PC-3 (cell line): ENCODE results near the gene SARDH. TPM values are rescaled to one million over a fixed set of nuclear protein-coding genes. Genes with fewer than 3 reads are reported as not detected.

Source experiments
- ATAC-seq: fragments of 200-7000 bp; cut with Tn5 transposase; 2 replicates; pipeline ENCODE4 v1.9.1; 2020; ENCODE audit warnings: mild to moderate bottlenecking, moderate library complexity
- BruUV-seq: library from RNA; stranded (reverse); fragments of 400-500 nt; replicated peaks from 2 replicates; lab custom pipeline; 2021; lab: Mats Ljungman, UMichigan
- CTCF ChIA-PET: fragments of 300-600 bp; sonication (Branson Sonifier 250); formaldehyde crosslinking; loops from one replicate; lab custom pipeline; 2022; ENCODE audit warnings: antibody characterized with exemption; lab: Charles Lee
- POLR2A ChIA-PET: fragments of 300-600 bp; sonication (Branson Sonifier 250); formaldehyde crosslinking; loops from one replicate; lab custom pipeline; 2022; ENCODE audit warnings: antibody characterized with exemption; ENCODE audit not compliant: unreplicated experiment; lab: Charles Lee
- DNase-seq: peaks from one replicate; pipeline ENCODE4 v3.0.0-alpha.2; 2015
- H2AFZ ChIP-seq: fragments of 300-600 bp; sonication (generic); 2 replicates; pipeline ENCODE4 v1.6.0; 2016; ENCODE audit warnings: antibody characterized with exemption, low read length
- H3F3A ChIP-seq: fragments of 300-600 bp; sonication (generic); one replicate; pipeline ENCODE4 v1.6.0; 2017; ENCODE audit warnings: antibody characterized with exemption, low read length, control low read depth, mild to moderate bottlenecking; ENCODE audit not compliant: unreplicated experiment
- H3K27ac ChIP-seq: fragments of 300-600 bp; sonication (generic); 2 replicates; pipeline ENCODE4 v1.5.1; 2016; ENCODE audit warnings: mild to moderate bottlenecking, low read length
- H3K27me3 ChIP-seq: fragments of 300-600 bp; sonication (generic); 2 replicates; pipeline ENCODE4 v1.6.1; 2016; ENCODE audit warnings: low read length, mixed read lengths
- H3K36me3 ChIP-seq: fragments of 300-600 bp; sonication (generic); 2 replicates; pipeline ENCODE4 v1.6.1; 2016; ENCODE audit warnings: low read depth, mixed run types, low read length, mixed read lengths
- H3K4me1 ChIP-seq: fragments of 300-600 bp; sonication (generic); 2 replicates; pipeline ENCODE4 v1.5.1; 2016; ENCODE audit warnings: low read length; ENCODE audit not compliant: insufficient read depth
- H3K4me2 ChIP-seq: fragments of 300-600 bp; sonication (generic); 2 replicates; pipeline ENCODE4 v1.6.0; 2016; ENCODE audit warnings: low read length
- H3K4me3 ChIP-seq: fragments of 300-600 bp; sonication (generic); 2 replicates; pipeline ENCODE4 v1.5.1; 2016; ENCODE audit warnings: mild to moderate bottlenecking, low read length, mixed read lengths
- H3K79me2 ChIP-seq: fragments of 300-600 bp; sonication (generic); 2 replicates; pipeline ENCODE4 v1.6.1; 2017; ENCODE audit warnings: low read length, mixed read lengths
- H3K9ac ChIP-seq: fragments of 300-600 bp; sonication (generic); 2 replicates; pipeline ENCODE4 v1.6.0; 2016; ENCODE audit warnings: mild to moderate bottlenecking, low read length
- H3K9me2 ChIP-seq: fragments of 300-600 bp; sonication (generic); replicated peaks from 2 replicates; pipeline ENCODE4 v1.6.1; 2016; ENCODE audit warnings: mixed run types, low read length, mixed read lengths
- H3K9me3 ChIP-seq: fragments of 300-600 bp; sonication (generic); 2 replicates; pipeline ENCODE4 v1.6.1; 2016; ENCODE audit warnings: low read length, mixed read lengths
- H4K20me1 ChIP-seq: fragments of 300-600 bp; sonication (generic); 2 replicates; pipeline ENCODE4 v1.6.1; 2016; ENCODE audit warnings: low read length, mixed read lengths
- CTCF ChIP-seq: fragments of 300-600 bp; sonication (generic); conservative IDR thresholded peaks from 2 replicates; pipeline ENCODE4 v1.5.1; 2017; ENCODE audit warnings: antibody characterized with exemption, low read depth, mild to moderate bottlenecking, low read length
- EZH2 ChIP-seq: fragments of 300-600 bp; sonication (generic); IDR thresholded peaks from one replicate; pipeline ENCODE4 v1.6.1; 2017; ENCODE audit warnings: antibody characterized with exemption, mild to moderate bottlenecking, low read length; ENCODE audit not compliant: unreplicated experiment
- EZH2phosphoT487 ChIP-seq: fragments of 300-600 bp; sonication (generic); IDR thresholded peaks from 2 replicates; pipeline ENCODE4 v1.6.1; 2018; ENCODE audit warnings: mild to moderate bottlenecking, antibody characterized with exemption, low read length, borderline replicate concordance
- intact Hi-C: fragments of 100-400 bp; cut with micrococcal nuclease; formaldehyde crosslinking; loops from 2 replicates; pipeline ENCODE4 v1.9.0; 2023
- total RNA-seq: library from RNA; depleted of rRNA; stranded (reverse); fragments of >200 nt; gene quantifications from 2 replicates; pipeline ENCODE4 v1.2.3, GENCODE V29; 2014

SARDH gene
- total RNA-seq, 1 experiment from 2014 or later: 3.4 TPM

GRCh38 chr9:133737071-133737773 lies 930 bp downstream of the SARDH start:
- ATAC-seq (peak; percentile 19), DNase-seq (no peak)
- no peaks in the 10 kb centered on the region for H3F3A ChIP-seq
- POLR2A ChIA-PET: no interaction called here
- no peaks in the 10 kb centered on the region for H3K9me3 ChIP-seq
- peak overlapping the region; percentile 67; the same call in 1 of the 2 replicates for H2AFZ ChIP-seq
- TF ChIP-seq CTCF (no peak), EZH2 (no peak), EZH2phosphoT487 (no peak)
- no peak overlapping the region for H3K9ac ChIP-seq
- H3K27ac ChIP-seq: no peak overlapping the region
- BruUV-seq: no TSS peak
- CTCF ChIA-PET: no interaction called here
- peaks cover 5% of the 10 kb centered on the region; the same call in 1 of the 2 replicates for H3K4me1 ChIP-seq
- no peaks in the 10 kb centered on the region for H3K9me2 ChIP-seq
- H3K4me2 ChIP-seq: peak overlapping the region; percentile 71
- H3K79me2 ChIP-seq: no peaks in the 10 kb centered on the region
- intact Hi-C loops: no loop called here
- no peaks in the 10 kb centered on the region for H3K36me3 ChIP-seq
- no peaks in the 10 kb centered on the region for H4K20me1 ChIP-seq
- peak overlapping the region; percentile 55 for H3K4me3 ChIP-seq
- no peaks in the 10 kb centered on the region for H3K27me3 ChIP-seq

- Histone ChIP-seq H4K20me1 (no peaks in the 10 kb centered on the region), H3K4me1 (peaks cover 5% of the 10 kb centered on the region; the same call in 1 of the 2 replicates), H3K36me3 (no peaks in the 10 kb centered on the region), H3K27ac (no peak overlapping the region), H2AFZ (no peak overlapping the region), H3K9me2 (no peaks in the 10 kb centered on the region), H3K4me3 (no peak overlapping the region), H3K9ac (no peak overlapping the region), H3K4me2 (no peak overlapping the region), H3K79me2 (no peaks in the 10 kb centered on the region), H3K9me3 (no peaks in the 10 kb centered on the region), H3K27me3 (no peaks in the 10 kb centered on the region), H3F3A (no peaks in the 10 kb centered on the region)
- no peak for DNase-seq
- ChIA-PET POLR2A (no interaction called here), CTCF (no interaction called here)
- BruUV-seq: no TSS peak
- intact Hi-C loops: no loop called here
- no peak for TF ChIP-seq EZH2
- no peak for TF ChIP-seq CTCF
- no peak for TF ChIP-seq EZH2phosphoT487
- no peak for ATAC-seq
Observed at GRCh38 chr9:133735931-133736330, 2.2 kb downstream of the SARDH start.

GRCh38 chr9:133735415-133735775 lies 2.8 kb downstream of the SARDH start:
- CTCF ChIA-PET: no interaction called here
- TF ChIP-seq CTCF (no peak), EZH2 (no peak), EZH2phosphoT487 (no peak)
- Histone ChIP-seq H4K20me1 (no peaks in the 10 kb centered on the region), H3K27me3 (no peaks in the 10 kb centered on the region), H3F3A (no peaks in the 10 kb centered on the region), H3K27ac (no peak overlapping the region), H3K4me1 (peaks cover 5% of the 10 kb centered on the region; the same call in 1 of the 2 replicates), H3K9me2 (no peaks in the 10 kb centered on the region), H3K4me3 (no peak overlapping the region), H3K36me3 (no peaks in the 10 kb centered on the region), H3K9me3 (no peaks in the 10 kb centered on the region), H3K79me2 (no peaks in the 10 kb centered on the region), H2AFZ (no peak overlapping the region), H3K4me2 (no peak overlapping the region), H3K9ac (no peak overlapping the region)
- intact Hi-C loops: no loop called here
- POLR2A ChIA-PET: no interaction called here
- DNase-seq: no peak
- ATAC-seq: no peak
- BruUV-seq: no TSS peak
